ENCODE results near the gene IRX5.

IRX5 gene

GRCh38 chr16:54945063-54945462 lies 14.4 kb downstream of the IRX5 start:
- H3K4me3 ChIP-seq (ENCODE audit: control insufficient read depth, low read depth, low read length), result no peak overlapping the region
- TF ChIP-seq CTCF (conservative IDR thresholded peaks at IDR 0.05; ENCODE audit: control insufficient read depth, insufficient read depth, low read depth, low read length), result no peak
- DNase-seq (ENCODE audit: low read depth), result no peak

GRCh38 chr16:54946909-54947308 lies 16.2 kb downstream of the IRX5 start:
- no peak overlapping the region for H3K4me3 ChIP-seq (ENCODE audit: control insufficient read depth, low read depth, low read length)
- peak; percentile 34 for DNase-seq (ENCODE audit: low read depth)
- TF ChIP-seq CTCF (conservative IDR thresholded peaks at IDR 0.05; ENCODE audit: control insufficient read depth, insufficient read depth, low read depth, low read length), result no peak

GRCh38 chr16:54947616-54948015 lies 17.0 kb downstream of the IRX5 start:
- no peak overlapping the region for H3K4me3 ChIP-seq (ENCODE audit: control insufficient read depth, low read depth, low read length)
- TF ChIP-seq CTCF (conservative IDR thresholded peaks at IDR 0.05; ENCODE audit: control insufficient read depth, insufficient read depth, low read depth, low read length), result no peak
- no peak for DNase-seq (ENCODE audit: low read depth)

GRCh38 chr16:54952195-54952594 lies 21.5 kb downstream of the IRX5 start:
- TF ChIP-seq CTCF (conservative IDR thresholded peaks at IDR 0.05; ENCODE audit: control insufficient read depth, insufficient read depth, low read depth, low read length), result no peak
- no peak for DNase-seq (ENCODE audit: low read depth)

GRCh38 chr16:54953461-54953860 lies 22.8 kb downstream of the IRX5 start:
- H3K4me3 ChIP-seq (ENCODE audit: control insufficient read depth, low read depth, low read length), result no peak overlapping the region
- TF ChIP-seq CTCF (conservative IDR thresholded peaks at IDR 0.05; ENCODE audit: control insufficient read depth, insufficient read depth, low read depth, low read length), result no peak
- no peak for DNase-seq (ENCODE audit: low read depth)

More at GRCh38 chr16:54952195-54952594, 21.5 kb downstream of the IRX5 start:
- no peak overlapping the region for H3K4me3 ChIP-seq (ENCODE audit: control insufficient read depth, low read depth, low read length)

- DNase-seq (ENCODE audit: low read depth), result no peak
- no peak overlapping the region for H3K4me3 ChIP-seq (ENCODE audit: control insufficient read depth, low read depth, low read length)
- TF ChIP-seq CTCF (conservative IDR thresholded peaks at IDR 0.05; ENCODE audit: control insufficient read depth, insufficient read depth, low read depth, low read length), result no peak
Measured at GRCh38 chr16:54954220-54954619, 23.6 kb downstream of the IRX5 start.

GRCh38 chr16:54955757-54956156 lies 25.1 kb downstream of the IRX5 start:
- no peak for DNase-seq (ENCODE audit: low read depth)
- H3K4me3 ChIP-seq (ENCODE audit: control insufficient read depth, low read depth, low read length), result no peak overlapping the region
- no peak for TF ChIP-seq CTCF (conservative IDR thresholded peaks at IDR 0.05; ENCODE audit: control insufficient read depth, insufficient read depth, low read depth, low read length)

Data from fibroblast of mammary gland (primary cell).